Globus pallidus (tissue), 1 donor: Measurements from ENCODE around the gene OR10P1.

Experiments used
- DNase-seq: peaks from one replicate; pipeline ENCODE4 v3.0.0-alpha.2; 2015; ENCODE audit warnings: low spot score

OR10P1 gene

DNA sequence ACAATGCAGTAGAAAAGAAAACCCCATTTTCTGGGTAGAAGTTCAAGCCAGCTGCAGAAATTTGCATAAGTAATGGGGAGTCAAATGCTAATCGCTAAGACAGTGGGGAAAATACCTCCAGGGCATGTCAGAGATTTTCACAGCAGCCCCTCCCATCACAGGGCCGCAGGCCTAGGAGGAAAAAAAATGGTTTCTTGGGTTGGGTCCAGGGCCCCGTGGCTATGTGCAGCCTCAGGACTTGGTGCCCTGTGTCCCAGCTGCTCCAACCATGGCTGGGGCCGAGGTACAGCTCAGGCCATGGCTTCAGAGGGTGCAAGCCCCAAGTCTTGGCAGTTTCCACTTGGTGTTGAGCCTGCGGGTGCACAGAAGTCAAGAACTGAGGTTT lies 14.6 kb downstream of the OR10P1 start:
- DNase-seq, result no peak

- no peak for DNase-seq
Observed at GRCh38 chr12:55652352-55652751, 15.7 kb downstream of the OR10P1 start.

DNA sequence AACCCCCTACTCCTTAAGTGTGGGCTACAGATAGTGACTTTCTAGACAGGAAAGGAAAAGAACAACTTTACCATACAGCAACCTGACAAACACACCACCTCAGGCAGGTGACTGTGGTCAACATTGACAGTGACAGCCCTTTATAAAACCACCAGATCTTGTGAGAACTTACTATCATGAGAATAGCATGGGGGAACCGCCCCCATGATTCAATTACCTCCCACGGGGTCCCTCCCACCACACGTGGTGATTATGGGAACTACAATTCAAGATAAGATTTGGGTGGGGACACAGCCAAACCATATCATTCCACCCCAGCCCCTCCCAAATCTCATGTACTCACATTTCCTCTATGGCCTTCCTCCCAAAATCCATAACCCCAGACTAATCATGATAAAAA lies 16.3 kb downstream of the OR10P1 start:
- DNase-seq, result no peak

- DNase-seq, result no peak
Observed at GRCh38 chr12:55654511-55655214, 18.0 kb downstream of the OR10P1 start.

GRCh38 chr12:55657212-55657611 lies 20.5 kb downstream of the OR10P1 start:
- DNase-seq, result no peak

DNA sequence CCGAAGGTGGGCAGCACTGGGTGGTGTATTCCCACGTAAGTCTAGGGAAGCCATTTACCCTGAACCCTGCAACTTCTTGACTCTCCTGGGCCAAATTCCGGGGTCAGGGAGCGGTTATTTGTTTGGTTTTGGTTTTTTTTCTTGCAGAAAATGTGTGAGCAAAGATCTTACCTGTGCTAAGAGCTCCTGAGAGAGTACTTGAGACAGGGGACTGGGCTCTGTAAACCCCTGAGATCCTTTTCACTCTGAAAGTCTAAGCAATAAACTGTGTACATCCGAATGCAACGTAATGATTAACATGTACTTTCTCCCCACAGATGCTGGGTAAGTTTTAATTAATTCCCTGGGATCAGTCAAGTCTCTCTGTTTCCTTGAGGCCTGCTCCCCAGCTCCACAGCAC lies 21.5 kb downstream of the OR10P1 start:
- no peak for DNase-seq

DNA sequence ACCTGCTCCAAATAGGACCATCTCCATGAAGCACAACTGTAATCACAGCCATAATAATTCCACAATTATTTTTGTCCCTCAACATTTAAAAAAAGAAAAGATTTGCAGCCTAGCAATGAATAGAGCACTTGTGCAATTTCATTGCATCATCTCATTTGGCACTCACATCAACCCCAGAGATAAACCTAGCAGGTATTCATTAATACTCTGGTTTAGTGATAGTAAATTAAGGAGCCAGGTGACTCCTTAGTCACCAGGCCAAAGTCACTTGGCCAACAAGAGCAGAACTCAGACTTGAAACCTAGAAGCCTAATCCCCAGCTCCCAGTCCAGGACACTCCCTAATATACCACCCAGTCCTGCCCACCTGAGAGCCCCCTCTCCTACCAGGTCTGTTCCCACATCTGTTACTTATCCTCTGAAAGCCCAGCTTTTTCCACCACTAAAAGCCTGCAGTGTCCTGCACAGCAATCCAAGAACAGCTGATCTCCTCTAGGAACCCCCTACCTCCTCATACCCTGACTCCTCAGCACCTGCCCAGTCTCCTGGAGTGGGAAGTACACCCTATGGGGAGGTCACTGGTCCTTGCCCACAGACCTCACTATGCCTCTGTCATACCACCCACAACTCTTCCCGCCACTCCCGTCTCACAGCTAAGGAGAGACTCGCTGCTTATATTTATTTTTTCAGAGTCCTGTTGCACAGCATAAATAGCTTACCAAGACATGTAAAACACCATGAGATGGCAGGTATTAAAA lies 22.1 kb downstream of the OR10P1 start:
- no peak for DNase-seq

DNA sequence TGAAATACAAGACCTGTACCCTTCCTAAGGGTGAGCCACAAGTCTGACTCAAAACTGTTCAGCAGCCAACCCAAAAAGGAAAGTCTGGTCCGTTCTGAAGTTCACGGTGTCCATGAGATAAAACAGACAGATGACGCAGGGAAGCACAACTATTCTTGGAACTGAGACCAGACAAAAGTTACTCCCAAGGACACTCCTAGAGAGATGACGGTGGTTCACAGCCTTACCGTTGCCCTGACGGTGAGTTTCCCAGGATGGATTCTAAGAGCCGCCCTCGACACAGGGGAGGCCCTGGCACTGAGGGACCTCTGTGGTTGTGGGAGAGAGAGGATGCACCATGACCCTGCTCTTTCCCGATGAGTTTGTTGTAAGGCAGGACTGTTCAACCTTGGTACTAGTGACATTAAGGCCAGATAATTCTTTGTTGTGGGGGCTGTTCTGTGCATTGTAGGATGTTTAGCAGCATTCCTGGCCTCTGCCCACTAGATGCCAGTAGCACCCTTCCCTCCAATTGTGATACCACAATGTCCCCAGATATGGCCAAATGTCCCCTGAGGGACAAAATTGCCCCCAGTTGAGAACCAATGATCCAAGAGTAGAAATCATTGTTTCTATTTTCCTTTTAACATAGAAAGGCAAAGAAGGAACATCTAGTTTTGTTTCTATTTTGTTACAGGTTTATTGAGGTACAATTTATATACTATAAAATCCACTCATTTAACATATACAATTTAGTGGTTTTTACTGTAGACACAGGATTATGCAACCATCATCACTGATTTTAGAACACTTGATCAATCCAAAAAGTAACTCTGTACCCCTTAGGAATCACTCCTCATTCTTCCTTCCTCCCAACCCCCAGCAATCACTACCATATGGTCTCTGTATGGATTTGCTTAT lies 23.0 kb downstream of the OR10P1 start:
- DNase-seq, result no peak

GRCh38 chr12:55663391-55663790 lies 26.7 kb downstream of the OR10P1 start:
- no peak for DNase-seq

DNA sequence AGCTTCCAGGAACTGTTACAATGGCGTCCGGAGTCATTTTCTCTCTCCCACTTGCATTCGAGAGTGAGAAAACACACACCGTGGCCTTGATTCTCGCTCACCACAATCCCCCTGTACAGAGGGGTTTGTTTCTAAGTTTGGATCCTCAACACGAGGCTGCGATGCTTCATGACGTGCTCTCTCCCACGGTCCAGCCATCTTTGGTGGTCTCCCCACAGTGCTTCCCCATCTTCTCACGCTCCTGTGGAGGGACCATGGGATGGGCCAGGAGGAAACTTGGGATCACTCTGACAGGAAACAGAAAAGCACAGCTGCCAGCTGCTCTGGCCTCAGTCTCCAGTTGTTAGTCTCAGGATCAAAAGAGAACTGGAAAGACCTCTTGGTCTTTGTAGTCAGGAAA lies 28.1 kb downstream of the OR10P1 start:
- no peak for DNase-seq

- no peak for DNase-seq
Observed at GRCh38 chr12:55666508-55666907, 29.8 kb downstream of the OR10P1 start.

GRCh38 chr12:55670276-55670675 lies 33.6 kb downstream of the OR10P1 start:
- DNase-seq, result no peak

DNA sequence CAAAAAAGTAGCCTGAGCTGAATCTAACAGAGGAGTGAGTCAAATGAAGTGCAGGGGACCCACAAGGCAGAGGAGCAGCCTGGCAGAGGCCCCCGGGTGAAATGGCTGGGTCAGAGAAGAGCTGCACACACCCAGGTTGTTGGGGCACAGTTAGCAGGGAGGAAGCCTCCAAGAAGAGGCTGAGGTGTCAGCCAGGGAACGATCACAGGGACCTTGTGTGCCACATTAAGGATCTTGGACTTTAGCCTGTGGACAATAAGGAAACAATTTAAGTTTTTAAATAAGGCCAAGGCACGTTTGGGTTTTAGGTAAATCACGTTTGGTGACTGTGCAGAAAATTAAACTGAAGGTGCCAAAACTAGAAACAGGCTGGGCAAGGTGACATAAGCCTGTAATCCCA lies 35.1 kb downstream of the OR10P1 start:
- no peak for DNase-seq

GRCh38 chr12:55673638-55674037 lies 36.9 kb downstream of the OR10P1 start:
- peak; percentile 48 for DNase-seq

- no peak for DNase-seq
Observed at GRCh38 chr12:55675666-55676065, 39.0 kb downstream of the OR10P1 start.

DNA sequence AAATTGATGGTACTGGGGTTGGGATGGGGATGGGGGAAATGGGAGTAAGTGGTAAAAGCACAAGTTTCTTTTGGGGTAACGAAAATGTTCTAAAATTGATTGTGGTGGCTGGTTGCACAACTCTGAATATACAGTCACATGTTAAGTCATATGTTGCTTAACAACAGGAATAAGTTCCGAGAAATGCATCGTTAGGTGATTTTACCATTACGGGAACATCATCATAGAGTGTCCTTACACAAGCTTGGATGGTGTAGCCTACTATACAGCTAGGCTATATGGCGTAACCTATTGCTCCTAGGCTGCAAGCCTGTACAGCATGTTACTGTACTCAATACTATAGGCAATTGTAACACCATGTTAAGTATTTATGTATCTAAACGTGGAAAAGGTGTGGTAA lies 40.0 kb downstream of the OR10P1 start:
- DNase-seq, result no peak

DNA sequence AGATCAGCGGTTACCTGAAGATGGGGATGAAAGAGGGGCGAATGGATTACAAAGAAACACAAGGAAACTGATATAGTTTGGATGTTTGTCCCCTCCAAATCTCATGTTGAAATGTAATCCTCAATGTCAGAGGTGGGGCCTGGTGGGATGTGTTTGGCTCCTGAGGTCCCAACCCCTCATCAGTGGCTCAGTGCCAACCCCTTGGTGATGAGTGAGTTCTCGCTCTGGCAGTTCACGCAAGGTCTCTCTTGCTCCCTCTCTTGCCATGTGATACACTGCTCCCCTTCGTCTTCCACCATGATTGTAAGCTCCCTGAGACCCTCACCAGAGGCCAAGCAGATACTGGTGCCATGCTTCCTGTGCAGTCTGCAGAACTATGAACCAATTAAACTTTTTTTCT lies 43.0 kb downstream of the OR10P1 start:
- DNase-seq, result no peak

DNA sequence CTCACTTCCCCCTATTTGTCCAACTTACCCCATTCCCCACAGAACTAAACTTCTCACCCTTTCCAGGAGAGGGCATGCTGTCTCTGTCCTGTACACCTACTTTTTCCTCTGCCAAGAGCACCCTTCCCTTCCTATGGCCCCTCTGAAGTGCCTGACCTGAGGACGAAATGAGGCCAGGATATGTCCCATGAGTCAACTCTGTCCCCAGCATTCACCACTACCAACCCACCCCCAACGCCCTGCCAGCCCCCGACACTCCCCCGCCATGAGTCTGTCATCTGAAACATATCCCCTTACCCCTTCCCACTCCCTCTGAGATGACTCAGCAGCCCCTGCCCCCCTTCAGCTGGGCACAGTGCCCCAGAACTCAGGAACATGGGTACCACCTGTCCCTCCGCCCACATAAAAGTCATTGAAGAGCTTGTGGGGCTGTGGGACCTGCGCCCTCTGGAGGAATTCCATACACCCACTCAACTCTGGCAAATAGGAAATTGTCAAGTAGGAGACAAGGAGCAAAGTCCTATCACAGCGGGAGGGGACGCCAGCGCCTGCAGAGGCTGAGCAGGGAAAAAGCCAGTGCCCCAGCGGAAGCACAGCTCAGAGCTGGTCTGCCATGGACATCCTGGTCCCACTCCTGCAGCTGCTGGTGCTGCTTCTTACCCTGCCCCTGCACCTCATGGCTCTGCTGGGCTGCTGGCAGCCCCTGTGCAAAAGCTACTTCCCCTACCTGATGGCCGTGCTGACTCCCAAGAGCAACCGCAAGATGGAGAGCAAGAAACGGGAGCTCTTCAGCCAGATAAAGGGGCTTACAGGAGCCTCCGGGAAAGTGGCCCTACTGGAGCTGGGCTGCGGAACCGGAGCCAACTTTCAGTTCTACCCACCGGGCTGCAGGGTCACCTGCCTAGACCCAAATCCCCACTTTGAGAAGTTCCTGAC lies 44.7 kb downstream of the OR10P1 start:
- no peak for DNase-seq

DNA sequence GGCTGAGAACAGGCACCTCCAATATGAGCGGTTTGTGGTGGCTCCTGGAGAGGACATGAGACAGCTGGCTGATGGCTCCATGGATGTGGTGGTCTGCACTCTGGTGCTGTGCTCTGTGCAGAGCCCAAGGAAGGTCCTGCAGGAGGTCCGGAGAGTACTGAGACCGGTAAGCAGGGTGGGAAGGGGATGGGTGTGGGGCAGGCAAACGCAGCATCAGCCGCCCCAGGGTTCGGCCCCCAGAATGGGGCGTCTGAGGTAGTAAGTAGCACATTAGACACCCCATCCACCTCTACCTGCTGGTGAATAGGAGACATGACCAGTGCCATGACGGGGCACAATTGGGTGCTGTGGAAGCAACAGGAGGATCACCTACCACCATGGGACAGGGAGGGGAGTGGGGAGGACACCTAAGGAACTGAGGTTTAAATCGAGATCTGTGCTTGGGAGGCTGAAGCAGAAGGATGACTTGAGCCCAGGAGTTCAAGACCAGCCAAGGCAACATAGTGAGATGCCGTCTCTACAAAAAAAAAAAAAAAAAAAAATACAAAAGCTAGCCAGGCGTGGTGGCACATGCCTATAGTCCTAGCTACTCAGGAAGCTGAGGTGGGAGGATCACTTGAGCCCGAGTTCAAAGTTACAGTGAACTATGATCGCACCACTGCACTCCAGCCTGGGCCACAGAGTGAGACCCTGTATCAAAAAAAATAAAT lies 45.5 kb downstream of the OR10P1 start:
- DNase-seq, result no peak

DNA sequence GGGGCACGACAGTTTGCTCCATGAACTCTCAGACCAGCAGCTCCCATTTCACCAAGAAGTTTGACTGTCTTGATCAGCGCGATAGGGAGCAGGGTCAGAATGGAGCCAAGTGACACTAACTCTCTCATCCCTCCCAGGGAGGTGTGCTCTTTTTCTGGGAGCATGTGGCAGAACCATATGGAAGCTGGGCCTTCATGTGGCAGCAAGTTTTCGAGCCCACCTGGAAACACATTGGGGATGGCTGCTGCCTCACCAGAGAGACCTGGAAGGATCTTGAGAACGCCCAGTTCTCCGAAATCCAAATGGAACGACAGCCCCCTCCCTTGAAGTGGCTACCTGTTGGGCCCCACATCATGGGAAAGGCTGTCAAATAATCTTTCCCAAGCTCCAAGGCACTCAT lies 47.0 kb downstream of the OR10P1 start:
- no peak for DNase-seq

DNA sequence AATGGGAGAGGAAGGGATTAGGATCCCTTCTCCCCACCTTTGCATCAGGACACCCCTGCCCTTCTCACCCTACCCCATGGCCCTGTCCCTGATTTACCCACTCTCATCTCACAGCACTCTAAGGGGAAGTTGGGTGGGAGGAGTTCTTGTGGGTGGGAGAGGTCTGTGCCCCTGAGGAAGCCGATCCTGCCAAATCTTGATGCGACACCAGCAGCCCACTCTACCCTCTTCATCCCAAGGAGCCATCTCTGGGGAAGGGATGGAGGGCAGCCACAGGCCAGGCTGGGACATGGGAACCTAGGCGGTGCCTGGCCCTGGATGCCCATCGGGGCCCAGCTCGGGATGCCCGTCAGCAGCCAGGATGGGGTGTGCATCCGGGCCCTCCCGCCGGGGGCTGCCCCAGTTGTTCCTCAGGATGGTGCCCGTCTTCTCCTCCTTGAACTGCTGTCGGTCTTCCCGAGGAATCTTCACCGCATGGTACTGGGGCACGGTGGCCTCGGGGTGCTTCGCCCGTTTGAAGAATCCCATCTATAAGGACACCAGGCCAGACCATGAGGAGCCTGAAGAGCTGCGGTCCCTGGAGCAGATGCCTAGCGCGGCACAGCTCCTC lies 48.2 kb downstream of the OR10P1 start:
- DNase-seq, result no peak
